ENCODE results near the gene DENND1A. TPM values are rescaled to one million over a fixed set of nuclear protein-coding genes. Genes with fewer than 3 reads are reported as not detected.
A peak's percentile ranks its signal among the peaks of the same experiment; 100 is the strongest.

Gene DENND1A
- total and polyA plus RNA-seq, 2 experiments from 2014 or later: 13.1 to 28.7 TPM

- Histone ChIP-seq H3K27ac (ENCODE audit: low read depth) (no peak overlapping the region), H2AFZ (peak overlapping the region; percentile 96)
- peak; percentile 50 for ATAC-seq
These were observed 590.0 kb downstream of the DENND1A start for GRCh38 chr9:123339666-123340510.

More at GRCh38 chr9:123339666-123340510, 590.0 kb downstream of the DENND1A start:
- no peaks in the 10 kb centered on the region for H3K79me2 ChIP-seq (replicated peaks; ENCODE audit: insufficient read depth)
- Mint-ChIP-seq H3K36me3 (ENCODE audit: low read depth) (no peaks in the 10 kb centered on the region), H3K27me3 (ENCODE audit: insufficient read depth, low read depth, poor library complexity) (peaks cover 8% of the 10 kb centered on the region), H3K9me3 (no peaks in the 10 kb centered on the region), H3K4me3 (no peak overlapping the region; the same call in 2 of the 3 replicates), H3K27ac (0 out of 2 replicates have a peak overlapping the region, but pooled peaks have one; percentile 10), H3K4me1 (peaks cover 33% of the 10 kb centered on the region)
- H3F3A ChIP-seq (replicated peaks; ENCODE audit: low read depth): no peaks in the 10 kb centered on the region
- no peak overlapping the region for H3K4me3 ChIP-seq
- no peaks in the 10 kb centered on the region for H3K36me3 ChIP-seq (ENCODE audit: insufficient read depth)
- no peaks in the 10 kb centered on the region for H4K20me1 ChIP-seq (replicated peaks; ENCODE audit: insufficient read depth)
- no peak for DNase-seq (ENCODE audit: low spot score)
- no peak overlapping the region; the same call in 1 of the 2 replicates for H3K4me2 ChIP-seq
- TF ChIP-seq ZNF114 (CRISPR knock-in tag; IDR thresholded peaks at IDR 0.05) (no peak), CREB1 (CRISPR knock-in tag; IDR thresholded peaks at IDR 0.05; ENCODE audit: low read depth) (no peak), EZH2phosphoT487 (IDR thresholded peaks at IDR 0.05; ENCODE audit: unreplicated experiment) (no peak), ZNF462 (CRISPR knock-in tag; IDR thresholded peaks at IDR 0.05) (no peak), JUNB (IDR thresholded peaks at IDR 0.05; ENCODE audit: unreplicated experiment) (no peak), REST (IDR thresholded peaks at IDR 0.05; ENCODE audit: unreplicated experiment) (no peak), EZH2 (IDR thresholded peaks at IDR 0.05; ENCODE audit: low read depth, unreplicated experiment) (no peak), ZNF331 (CRISPR knock-in tag; IDR thresholded peaks at IDR 0.05; ENCODE audit: low read depth) (no peak), ETS1 (IDR thresholded peaks at IDR 0.05) (no peak), STAT1 (IDR thresholded peaks at IDR 0.05; ENCODE audit: unreplicated experiment) (no peak), POLR2AphosphoS5 (IDR thresholded peaks at IDR 0.05; ENCODE audit: low read depth) (no peak), NANOG (IDR thresholded peaks at IDR 0.05; ENCODE audit: borderline replicate concordance) (no peak), CTCF (conservative IDR thresholded peaks at IDR 0.05; ENCODE audit: low read depth in 2 of 2) (no peak)
- peaks cover 18% of the 10 kb centered on the region; the same call in 1 of the 2 replicates for H3K4me1 ChIP-seq (ENCODE audit: insufficient read depth)
- no peaks in the 10 kb centered on the region for H3K27me3 ChIP-seq (ENCODE audit: insufficient read depth)
- H3K9me2 ChIP-seq (ENCODE audit: insufficient read depth): no peaks in the 10 kb centered on the region
